RPMI8226 (cell line): Measurements from ENCODE around the gene LYRM4.
"Not testable (repeated sequence)": the region's sequence is repeated elsewhere in the genome, so short reads cannot be mapped to it uniquely, and the experiment has no call there.

Experiments
- DNase-seq: peaks from one replicate; pipeline ENCODE4 v3.0.0-alpha.2; 2015

LYRM4 gene

DNA sequence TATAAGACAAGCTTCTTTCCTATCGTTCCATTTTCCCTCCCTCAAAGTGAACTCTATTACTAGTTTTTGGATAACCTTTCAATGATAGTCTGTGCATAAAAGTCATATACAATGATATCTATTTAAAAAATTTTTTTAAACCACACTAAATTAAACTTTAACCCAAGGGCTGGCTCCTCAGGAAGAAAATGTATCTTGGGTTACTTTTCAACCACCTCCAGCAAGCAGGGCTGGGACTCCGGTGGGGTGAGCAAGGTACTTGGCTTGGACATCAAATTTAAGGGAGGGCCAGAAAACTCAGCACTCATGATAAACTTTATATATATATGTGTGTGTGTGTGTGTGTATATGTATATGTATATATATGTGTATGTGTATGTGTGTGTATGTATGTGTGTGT is 189.5 kb downstream of the LYRM4 start:
- DNase-seq, result no peak

- DNase-seq, result no peak
These were observed 192.5 kb downstream of the LYRM4 start for GRCh38 chr6:5068153-5068751.

DNA sequence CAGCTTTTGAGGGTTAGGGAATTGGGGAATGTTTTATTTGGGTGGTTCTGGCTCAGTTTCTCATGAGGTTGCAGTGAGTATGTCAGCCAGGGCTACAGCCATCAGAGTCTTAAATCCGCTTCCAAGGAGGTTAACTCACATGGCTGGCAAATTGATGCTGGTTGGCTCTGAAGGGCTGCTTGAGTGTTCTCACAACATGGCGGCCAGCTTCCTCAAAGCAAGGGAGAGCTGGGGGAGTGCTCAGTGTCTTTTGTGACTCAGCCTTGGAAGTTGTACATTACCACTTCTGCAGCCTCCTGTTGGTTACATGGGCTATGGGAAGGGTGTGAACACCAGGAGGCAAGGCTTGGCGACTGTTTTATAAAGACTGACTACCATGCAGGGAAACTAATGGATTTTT is 193.4 kb downstream of the LYRM4 start:
- no peak for DNase-seq

DNA sequence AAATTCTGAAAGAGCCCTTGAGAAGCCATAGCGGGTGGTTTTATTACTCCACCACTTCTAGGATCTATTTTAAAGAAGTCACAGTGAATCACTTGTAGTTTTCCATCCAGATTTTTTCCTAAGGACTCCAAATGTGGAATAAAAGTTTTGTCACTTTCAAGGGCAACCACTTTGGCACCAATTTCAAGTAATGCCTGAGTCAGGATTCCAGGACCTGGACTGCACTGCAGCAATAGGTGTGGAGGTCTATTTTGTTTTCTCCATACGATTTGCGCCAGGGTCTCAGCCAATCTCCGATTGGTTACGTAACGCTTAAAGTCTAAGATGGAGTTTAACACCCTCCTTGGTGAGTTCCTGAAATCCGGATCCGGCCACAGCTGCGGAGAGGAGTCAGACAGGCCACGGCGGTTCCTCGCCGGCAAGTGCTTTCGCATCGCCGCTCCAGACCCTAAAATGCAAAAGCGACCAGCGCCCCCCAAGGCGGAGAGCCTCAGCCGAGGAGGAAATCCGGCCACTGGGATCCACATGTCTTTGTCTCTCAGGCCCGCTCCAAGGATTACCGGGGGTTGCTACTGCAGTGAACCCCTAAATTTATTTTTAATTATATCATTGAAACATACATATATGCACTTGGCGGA is 194.2 kb downstream of the LYRM4 start:
- DNase-seq, result no peak

- DNase-seq, result no peak
These were observed 197.1 kb downstream of the LYRM4 start for GRCh38 chr6:5063617-5064016.

DNA sequence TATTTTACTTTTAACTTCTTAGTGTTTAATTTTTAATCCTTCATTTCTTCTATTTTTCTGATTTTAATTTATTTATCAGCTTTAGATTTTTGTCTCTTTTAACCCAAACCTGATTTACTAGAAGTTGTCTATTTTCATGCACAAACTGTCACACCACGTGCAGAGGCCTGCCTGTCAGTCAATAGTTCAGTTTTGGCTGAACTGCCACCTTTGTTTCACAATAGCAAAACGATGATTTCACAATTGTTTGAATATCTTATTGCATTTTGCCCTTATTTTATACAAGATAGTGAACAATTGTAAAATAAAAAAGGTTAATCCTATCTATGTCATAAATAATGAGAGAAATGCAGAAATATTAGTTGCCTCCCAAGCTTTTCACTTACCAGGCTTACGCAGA is 199.6 kb downstream of the LYRM4 start:
- no peak for DNase-seq

DNA sequence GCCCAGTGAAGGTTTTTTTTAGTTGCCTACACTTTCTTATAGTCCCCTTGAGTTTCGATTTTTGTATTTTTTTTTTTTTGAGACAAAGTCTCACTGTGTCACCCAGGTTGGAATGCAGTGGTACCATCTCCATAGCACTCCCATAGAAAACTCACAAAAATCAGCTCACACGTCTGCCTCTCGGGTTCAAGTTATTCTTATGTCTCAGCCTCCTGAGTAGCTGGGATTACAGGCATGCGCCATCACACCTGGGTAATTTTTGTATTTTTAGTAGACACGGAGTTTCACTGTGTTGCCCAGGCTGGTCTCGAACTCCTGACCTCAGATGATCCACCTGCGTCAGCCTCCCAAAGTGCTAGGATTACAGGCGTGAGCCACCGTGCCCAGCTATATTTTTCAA is 200.3 kb downstream of the LYRM4 start:
- DNase-seq, result not testable (repeated sequence)

- no peak for DNase-seq
These were observed 201.5 kb downstream of the LYRM4 start for GRCh38 chr6:5059036-5059896.
